ENCODE data around the gene IQSEC3. TPM values are rescaled to one million over a fixed set of nuclear protein-coding genes. Genes with fewer than 3 reads are reported as not detected.

The IQSEC3 gene
- total RNA-seq, 1 experiment from 2014 or later: not detected

- ChIA-PET CTCF (no interaction called here), POLR2A (ENCODE audit: low non-redundant PET) (no interaction called here)
These were observed 78.9 kb downstream of the IQSEC3 start for GRCh38 chr12:145369-145960.

GRCh38 chr12:147242-147641 is 80.7 kb downstream of the IQSEC3 start:
- H3K27me3 ChIP-seq (replicated peaks; ENCODE audit: insufficient read depth, low read depth, low read length, poor library complexity): no peaks in the 10 kb centered on the region
- H3K9me3 ChIP-seq (ENCODE audit: low read depth, low read length, poor library complexity, severe bottlenecking): no peaks in the 10 kb centered on the region
- H3K4me3 ChIP-seq (ENCODE audit: low read depth, low read length, poor library complexity, severe bottlenecking): no peak overlapping the region
- intact Hi-C loops (cut with micrococcal nuclease; ENCODE audit: unreplicated experiment): no loop called here
- DNase-seq (ENCODE audit: low spot score): no peak
- no TSS peak for BruUV-seq (replicated peaks)
- no peaks in the 10 kb centered on the region for H3K36me3 ChIP-seq (ENCODE audit: insufficient read depth, low read length, poor library complexity, severe bottlenecking)
- CTCF ChIA-PET: no interaction called here
- H3K4me1 ChIP-seq (ENCODE audit: insufficient read depth, low read length, poor library complexity, severe bottlenecking): no peaks in the 10 kb centered on the region
- POLR2A ChIA-PET (ENCODE audit: low non-redundant PET): no interaction called here
- no peak overlapping the region for H3K27ac ChIP-seq (ENCODE audit: low read depth, low read length, poor library complexity, severe bottlenecking)
- TF ChIP-seq CTCF (conservative IDR thresholded peaks at IDR 0.05; ENCODE audit: low read depth, low read length): no peak
- no peak for TF ChIP-seq EZH2 (IDR thresholded peaks at IDR 0.05; ENCODE audit: borderline replicate concordance, low read depth, low read length, poor library complexity, severe bottlenecking)

More at GRCh38 chr12:145369-145960, 78.9 kb downstream of the IQSEC3 start:
- Histone ChIP-seq H3K36me3 (ENCODE audit: insufficient read depth, low read length, poor library complexity, severe bottlenecking) (no peaks in the 10 kb centered on the region), H3K4me1 (ENCODE audit: insufficient read depth, low read length, poor library complexity, severe bottlenecking) (no peaks in the 10 kb centered on the region), H3K27me3 (replicated peaks; ENCODE audit: insufficient read depth, low read depth, low read length, poor library complexity) (peaks cover 7% of the 10 kb centered on the region), H3K4me3 (ENCODE audit: low read depth, low read length, poor library complexity, severe bottlenecking) (no peak overlapping the region), H3K27ac (ENCODE audit: low read depth, low read length, poor library complexity, severe bottlenecking) (no peak overlapping the region), H3K9me3 (ENCODE audit: low read depth, low read length, poor library complexity, severe bottlenecking) (no peaks in the 10 kb centered on the region)
- intact Hi-C loops (cut with micrococcal nuclease; ENCODE audit: unreplicated experiment): no loop called here
- TF ChIP-seq CTCF (conservative IDR thresholded peaks at IDR 0.05; ENCODE audit: low read depth, low read length) (no peak), EZH2 (IDR thresholded peaks at IDR 0.05; ENCODE audit: borderline replicate concordance, low read depth, low read length, poor library complexity, severe bottlenecking) (no peak)
- DNase-seq (ENCODE audit: low spot score): no peak
- no TSS peak for BruUV-seq (replicated peaks)

- Histone ChIP-seq H3K4me3 (ENCODE audit: low read depth, low read length, poor library complexity, severe bottlenecking) (no peak overlapping the region), H3K9me3 (ENCODE audit: low read depth, low read length, poor library complexity, severe bottlenecking) (no peaks in the 10 kb centered on the region), H3K4me1 (ENCODE audit: insufficient read depth, low read length, poor library complexity, severe bottlenecking) (no peaks in the 10 kb centered on the region), H3K36me3 (ENCODE audit: insufficient read depth, low read length, poor library complexity, severe bottlenecking) (no peaks in the 10 kb centered on the region), H3K27me3 (replicated peaks; ENCODE audit: insufficient read depth, low read depth, low read length, poor library complexity) (no peaks in the 10 kb centered on the region), H3K27ac (ENCODE audit: low read depth, low read length, poor library complexity, severe bottlenecking) (no peak overlapping the region)
- TF ChIP-seq EZH2 (IDR thresholded peaks at IDR 0.05; ENCODE audit: borderline replicate concordance, low read depth, low read length, poor library complexity, severe bottlenecking): no peak
- TF ChIP-seq CTCF (conservative IDR thresholded peaks at IDR 0.05; ENCODE audit: low read depth, low read length): no peak
- ChIA-PET CTCF (no interaction called here), POLR2A (ENCODE audit: low non-redundant PET) (no interaction called here)
- DNase-seq (ENCODE audit: low spot score): no peak
- intact Hi-C loops (cut with micrococcal nuclease; ENCODE audit: unreplicated experiment): no loop called here
- BruUV-seq (replicated peaks): no TSS peak
These were observed 82.3 kb downstream of the IQSEC3 start for GRCh38 chr12:148676-149416.

Measured in A673 (cell line).